Lung (tissue), 12 donors: ENCODE data around the gene MFSD2A. TPM values are rescaled to one million over a fixed set of nuclear protein-coding genes. Genes with fewer than 3 reads are reported as not detected.

Source experiments
- ATAC-seq: fragments of 200-7000 bp; cut with Tn5 transposase; one replicate; pipeline ENCODE4 v1.9.1; 2020; ENCODE audit warnings: moderate number of reproducible peaks; ENCODE audit not compliant: insufficient read depth, low FRiP score
- DNase-seq, 3 donors: peaks; one replicate each; pipeline ENCODE4 v3.0.0-alpha.2; 2013 to 2017
- H3K27ac ChIP-seq, 2 donors: one replicate each; pipeline ENCODE4 v1.5.1; 2013; ENCODE audit warnings: mild to moderate bottlenecking in 2 of 2, moderate library complexity in 2 of 2, control low read depth in 1 of 2, inconsistent platforms in 1 of 2, low read depth in 1 of 2, low read length in 1 of 2
- H3K27me3 ChIP-seq, 3 donors: one replicate each; pipeline ENCODE4 v1.5.1; 2013; ENCODE audit warnings: low read length in 2 of 3; ENCODE audit not compliant: control insufficient read depth in 3 of 3, insufficient read depth in 3 of 3
- H3K36me3 ChIP-seq, 4 donors: one replicate each; pipeline ENCODE4 v1.5.1; 2013; ENCODE audit warnings: low read length in 4 of 4, mild to moderate bottlenecking in 1 of 4, moderate library complexity in 1 of 4; ENCODE audit not compliant: control insufficient read depth in 4 of 4, insufficient read depth in 4 of 4
- H3K4me1 ChIP-seq, 5 donors: one replicate each; pipeline ENCODE4 v1.5.1; 2013; ENCODE audit warnings: low read length in 5 of 5, mild to moderate bottlenecking in 2 of 5, moderate library complexity in 1 of 5; ENCODE audit not compliant: control insufficient read depth in 5 of 5, insufficient read depth in 5 of 5
- H3K4me3 ChIP-seq: one replicate; pipeline ENCODE4 v1.5.1; 2013; ENCODE audit warnings: mild to moderate bottlenecking, control low read depth, moderate library complexity
- H3K9ac ChIP-seq, 2 donors: one replicate each; pipeline ENCODE4 v1.5.1; 2013; ENCODE audit warnings: low read length in 2 of 2, control low read depth in 1 of 2; ENCODE audit not compliant: insufficient read depth in 1 of 2
- H3K9me3 ChIP-seq, 4 donors: one replicate each; pipeline ENCODE4 v1.5.1; 2013; ENCODE audit warnings: low read length in 3 of 4, mild to moderate bottlenecking in 1 of 4, moderate library complexity in 1 of 4; ENCODE audit not compliant: control insufficient read depth in 4 of 4, insufficient read depth in 3 of 4
- CTCF ChIP-seq: IDR thresholded peaks from 2 replicates; pipeline ENCODE4 v1.5.1; 2012; ENCODE audit warnings: mild to moderate bottlenecking; ENCODE audit errors: control extremely low read depth, extremely low read depth
- WGBS, 2 donors: extraction: QIAGEN DNeasy Blood & Tissue Kit; methylation state at CpG; one replicate each; pipeline ENCODE4 v1.1.7; 2013; 5-methylcytosine and 5-hydroxymethylcytosine counted together
- polyA plus RNA-seq, 2 donors: library from polyadenylated mRNA; stranded (reverse); fragments of 200-250 nt; gene quantifications; one replicate each; pipeline ENCODE4 v1.2.1, GENCODE V29; 2013
- total RNA-seq, 2 donors: library from RNA; depleted of rRNA in 1 of 2; stranded (reverse); fragments of >200 nt in 1 of 2; gene quantifications; one replicate each; pipeline ENCODE4 v1.2.1, GENCODE V29; 2014 to 2021
- donor health status: control.
- donor health status: control.
- donor health status: Bipolar disorder and iron deficiency.
- donor health status: healthy.
- donor health status: DM: yes; HTN: yes; CAD: no.

The MFSD2A gene
- total and polyA plus RNA-seq, 4 donors, result 57.2 to 149 (median 121) TPM

GRCh38 chr1:39926343-39926793, 28.6 kb upstream of the MFSD2A start:
- no peak for TF ChIP-seq CTCF
- 48% methylated on average over 6 of the region's 6 CpGs for WGBS, 2 donors
- Histone ChIP-seq H3K4me1 (peaks cover 0 to 11% (median 4%) of the 10 kb centered on the region in 5 donors), H3K9me3 (no peaks in the 10 kb centered on the region), H3K9ac (no peak overlapping the region), H3K4me3 (no peak overlapping the region), H3K27me3 (peaks cover 0 to 13% (median 5%) of the 10 kb centered on the region in 3 donors), H3K27ac (no peak overlapping the region), H3K36me3 (no peaks in the 10 kb centered on the region)
- DNase-seq (no peak), ATAC-seq (no peak)

- H3K9me3 ChIP-seq, result no peaks in the 10 kb centered on the region
- peaks cover 0 to 11% (median 4%) of the 10 kb centered on the region in 5 donors for H3K4me1 ChIP-seq
- DNase-seq (no peak), ATAC-seq (no peak)
- H3K9ac ChIP-seq, result no peak overlapping the region
- peaks cover 0 to 8% (median 5%) of the 10 kb centered on the region in 3 donors for H3K27me3 ChIP-seq
- TF ChIP-seq CTCF, result no peak
- H3K36me3 ChIP-seq, result no peaks in the 10 kb centered on the region
- 54 to 74% methylated on average over 6 of the region's 6 CpGs for WGBS, 2 donors
- peak overlapping the region in 1 of 2 donors; percentile 23 for H3K27ac ChIP-seq
- H3K4me3 ChIP-seq, result no peak overlapping the region
These were observed 28.1 kb upstream of the MFSD2A start for GRCh38 chr1:39926820-39927219.

- WGBS, 2 donors, result 25 to 32% methylated on average over 3 of the region's 3 CpGs
- DNase-seq, result no peak
These were observed 27.4 kb upstream of the MFSD2A start for GRCh38 chr1:39927538-39927937.

More at GRCh38 chr1:39927538-39927937, 27.4 kb upstream of the MFSD2A start:
- no peak for TF ChIP-seq CTCF
- Histone ChIP-seq H3K36me3 (no peaks in the 10 kb centered on the region), H3K4me3 (no peak overlapping the region), H3K9ac (no peak overlapping the region), H3K9me3 (no peaks in the 10 kb centered on the region), H3K4me1 (peaks cover 0 to 11% (median under 1%) of the 10 kb centered on the region in 5 donors), H3K27me3 (peaks cover 0 to 4% (median 3%) of the 10 kb centered on the region in 3 donors), H3K27ac (no peak overlapping the region)
- ATAC-seq, result no peak
